HG03175 (cell line): ENCODE results near the gene BLOC1S1.

Source experiments
- ATAC-seq: cut with Tn5 transposase; IDR thresholded peaks from one replicate; pipeline ENCODE4 v1.9.1; 2021; ENCODE audit warnings: mild to moderate bottlenecking, moderate library complexity; ENCODE audit not compliant: unreplicated experiment

BLOC1S1 gene

GRCh38 chr12:55694188-55694515, 21.7 kb upstream of the BLOC1S1 start:
- ATAC-seq: no peak

- ATAC-seq: no peak
These were observed 21.2 kb upstream of the BLOC1S1 start for GRCh38 chr12:55694651-55695050.

DNA sequence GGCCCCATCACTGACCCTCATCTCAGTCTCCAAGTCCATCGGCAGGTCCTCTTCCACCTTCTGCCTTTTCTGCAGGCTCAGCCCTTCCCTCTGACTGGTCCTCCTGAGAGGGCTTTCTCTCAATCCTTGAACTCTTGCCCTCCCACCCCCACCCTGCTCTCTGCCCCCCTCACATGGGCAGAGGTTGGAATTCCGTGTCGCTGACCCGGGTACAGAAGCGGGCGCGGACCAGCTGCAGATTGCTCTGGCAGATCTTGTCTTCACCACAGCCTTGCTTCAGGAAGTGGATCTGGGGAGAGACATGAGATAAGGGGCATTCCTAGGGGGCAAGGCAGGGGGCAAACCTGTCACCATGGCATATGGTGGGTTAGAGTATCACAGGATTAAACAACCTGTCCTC, 20.5 kb upstream of the BLOC1S1 start:
- no peak for ATAC-seq

DNA sequence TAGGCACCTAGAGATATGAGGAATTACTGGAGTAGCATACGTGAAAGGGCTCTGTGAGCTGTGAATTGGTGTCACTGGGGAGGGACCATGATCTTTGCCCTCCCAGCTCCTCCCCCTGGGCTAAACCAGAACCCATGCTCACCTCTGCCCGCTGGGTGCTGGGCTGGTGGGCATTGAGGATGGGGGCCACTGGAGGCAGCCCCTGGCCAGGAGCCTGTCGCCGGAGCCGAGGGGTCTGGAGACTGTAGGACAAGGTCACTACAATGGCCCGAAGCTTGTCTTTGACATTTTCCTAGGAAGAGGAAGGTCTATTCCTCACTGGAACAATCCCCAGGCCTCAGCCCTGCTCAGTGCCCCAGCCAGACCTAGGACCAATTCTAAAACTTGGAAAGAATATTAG, 19.7 kb upstream of the BLOC1S1 start:
- ATAC-seq: no peak

DNA sequence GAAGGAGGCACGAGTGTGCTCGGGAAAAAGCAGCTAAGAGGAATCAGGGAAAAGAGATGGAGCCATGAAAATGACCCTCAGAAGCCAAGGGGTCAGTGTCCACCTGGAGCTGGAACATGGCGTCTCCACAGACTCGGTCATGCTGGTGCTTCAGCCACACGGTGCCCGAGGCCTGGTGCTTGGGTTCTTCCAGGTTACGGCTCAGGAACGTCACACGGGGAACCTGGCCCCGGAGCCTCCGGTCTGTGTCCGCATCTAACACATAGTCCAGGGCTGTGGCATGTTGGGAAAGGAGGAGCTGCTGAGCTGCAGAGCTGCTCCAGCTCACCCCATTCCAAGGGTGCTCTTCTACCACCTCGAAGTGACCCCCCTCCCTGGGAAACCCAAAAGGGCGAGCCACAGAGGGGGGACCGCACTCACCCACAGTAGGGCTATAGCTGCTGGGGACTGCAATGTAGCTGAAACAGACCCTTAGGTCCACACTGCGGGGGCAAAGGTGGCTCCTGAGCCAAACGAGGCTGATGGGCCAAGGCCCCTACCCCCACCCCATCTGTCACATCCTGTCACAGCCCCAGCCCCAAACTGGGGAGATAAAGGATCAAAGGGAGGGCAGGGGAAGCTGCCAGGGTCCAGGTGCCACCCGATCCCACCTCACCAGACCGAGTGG, 18.9 kb upstream of the BLOC1S1 start:
- ATAC-seq: no peak

- no peak for ATAC-seq
These were observed 18.2 kb upstream of the BLOC1S1 start for GRCh38 chr12:55697686-55698085.

GRCh38 chr12:55698241-55698955, 17.4 kb upstream of the BLOC1S1 start:
- no peak for ATAC-seq

GRCh38 chr12:55698965-55699364, 16.9 kb upstream of the BLOC1S1 start:
- no peak for ATAC-seq

- ATAC-seq: no peak
These were observed 16.3 kb upstream of the BLOC1S1 start for GRCh38 chr12:55699471-55700055.

DNA sequence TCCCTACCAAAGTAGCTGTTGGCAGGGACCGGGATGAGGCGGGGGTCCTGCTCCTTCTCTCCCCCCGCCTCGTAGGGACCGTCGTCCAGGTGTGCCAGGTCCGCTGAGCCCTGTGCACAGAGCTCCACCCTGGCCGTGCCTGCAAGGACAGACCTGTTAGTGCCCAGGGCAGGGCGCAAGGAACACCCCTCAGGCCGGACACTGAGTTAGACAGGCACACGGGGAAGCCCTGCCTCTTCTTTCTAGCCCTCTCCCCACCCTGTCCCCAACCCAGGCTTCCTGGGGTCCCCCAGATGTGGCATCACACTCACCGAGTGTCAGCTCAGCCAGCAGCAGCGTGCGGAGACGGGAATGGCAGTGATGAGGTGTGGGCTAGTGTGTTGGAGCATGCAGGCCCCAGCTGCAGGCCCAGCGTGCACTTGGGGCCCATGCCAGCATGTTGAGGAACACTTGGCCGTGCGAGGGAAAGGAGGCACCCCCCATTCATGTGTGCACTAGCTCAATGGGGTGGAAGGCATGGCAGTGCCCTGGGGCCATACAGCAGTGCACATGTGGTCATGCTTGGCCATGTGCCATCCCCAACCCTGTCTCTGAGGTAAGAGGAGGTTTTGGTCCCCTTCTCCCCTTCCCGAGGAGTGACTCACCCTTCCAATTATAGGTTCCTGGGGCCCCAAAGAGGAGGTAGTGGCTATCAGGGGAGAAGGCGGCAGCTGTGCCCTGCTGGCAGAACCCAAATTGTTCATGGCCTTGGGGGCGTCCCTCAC, 15.4 kb upstream of the BLOC1S1 start:
- no peak for ATAC-seq

GRCh38 chr12:55702861-55703260, 13.0 kb upstream of the BLOC1S1 start:
- no peak for ATAC-seq

DNA sequence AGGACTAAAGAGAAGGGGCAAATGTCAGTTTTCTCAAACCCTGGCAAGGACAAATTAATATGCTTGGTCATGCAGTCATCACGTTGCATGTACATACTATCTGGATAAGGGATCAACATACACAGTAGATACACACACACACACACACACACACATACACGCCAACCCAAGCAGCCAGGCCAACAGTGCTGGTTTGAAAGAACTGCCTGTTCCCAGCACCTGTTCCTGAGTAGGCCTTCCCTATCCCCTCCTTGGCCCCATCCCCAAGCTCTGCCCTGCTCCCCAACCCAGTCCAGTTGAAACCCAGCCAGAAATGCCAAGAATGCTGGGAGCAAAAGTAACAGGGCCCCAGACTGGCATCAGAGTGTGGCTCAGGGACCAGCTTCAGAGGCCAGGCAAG, 12.6 kb upstream of the BLOC1S1 start:
- no peak for ATAC-seq

- ATAC-seq: no peak
These were observed 11.7 kb upstream of the BLOC1S1 start for GRCh38 chr12:55703901-55704761.

- no peak for ATAC-seq
These were observed 10.8 kb upstream of the BLOC1S1 start for GRCh38 chr12:55704824-55705718.

- no peak for ATAC-seq
These were observed 10.0 kb upstream of the BLOC1S1 start for GRCh38 chr12:55705782-55706402.

DNA sequence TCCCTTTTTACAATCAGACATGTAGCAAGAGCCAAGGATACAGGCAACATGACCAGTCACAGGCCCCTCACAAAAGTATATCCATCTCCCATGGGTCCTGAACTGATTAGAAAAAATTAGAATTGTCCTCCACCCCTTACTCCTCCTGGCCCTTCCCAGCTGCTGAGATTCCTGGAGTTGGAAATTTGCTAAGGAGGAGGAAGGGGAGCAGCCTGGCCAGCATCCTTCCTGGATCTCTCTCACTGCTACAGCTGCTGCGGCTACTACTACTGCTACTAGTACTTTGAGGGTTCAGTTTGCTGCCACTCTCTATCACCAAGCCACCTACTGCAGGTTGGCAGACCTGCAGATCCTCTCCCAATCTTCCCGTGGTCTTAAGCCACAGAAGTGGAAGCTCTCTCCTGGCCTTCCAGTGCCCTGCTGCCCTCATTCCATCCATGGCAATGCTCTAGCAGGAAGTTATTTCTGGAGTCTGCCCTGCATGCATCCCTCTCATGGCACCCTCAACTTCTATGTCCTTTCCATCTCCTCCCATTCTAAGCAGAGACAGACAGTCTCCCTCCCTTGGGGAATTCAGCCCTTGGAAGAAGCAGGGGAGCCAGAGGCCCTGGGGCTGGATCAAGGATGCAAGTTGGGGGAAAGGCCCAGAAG, 9.2 kb upstream of the BLOC1S1 start:
- no peak for ATAC-seq

- no peak for ATAC-seq
These were observed 8.6 kb upstream of the BLOC1S1 start for GRCh38 chr12:55707219-55707671.

- ATAC-seq: peak; percentile 54
These were observed 7.8 kb upstream of the BLOC1S1 start, which contains the start of gene ITGA7 for GRCh38 chr12:55707841-55708694. TSS of gene ITGA7 (minus strand) at chr12:55707904. CDS start at chr12:55707682, 222 bp downstream.
